K562 (cell line): Measurements from ENCODE around the gene ATP5F1D. TPM values are rescaled to one million over a fixed set of nuclear protein-coding genes. Genes with fewer than 3 reads are reported as not detected.
A peak's percentile ranks its signal among the peaks of the same experiment; 100 is the strongest.

Experiments used
- ATF1 ChIP-seq, 2 experiments: fragments of 450-650 bp in 1 of 2; IDR thresholded peaks; 2 replicates each; pipeline ENCODE4 v1.6.1; 2016; ENCODE audit warnings: missing compliant biosample characterization in 1 of 2, missing genetic modification characterization in 1 of 2
- CAMTA2 ChIP-seq: fragments of 250-450 bp; sonication (Bioruptor Pico); conservative IDR thresholded peaks from 2 replicates; pipeline ENCODE4 v1.5.1; 2022
- DIDO1 ChIP-seq: fragments of 450-650 bp; IDR thresholded peaks from 2 replicates; pipeline ENCODE4 v1.6.1; 2016; ENCODE audit warnings: low read depth, missing biosample characterization, missing genetic modification characterization
- E2F3 ChIP-seq: fragments of 250-450 bp; sonication (Bioruptor Pico); IDR thresholded peaks from 2 replicates; pipeline ENCODE4 v1.4.0; 2020; ENCODE audit warnings: mild to moderate bottlenecking
- FOXK1 ChIP-seq: sonication (generic); formaldehyde crosslinking; IDR thresholded peaks from 2 replicates; pipeline ENCODE4 v1.8.0; 2022; ENCODE audit warnings: missing genetic modification reagents, mild to moderate bottlenecking, borderline replicate concordance
- FOXK2 ChIP-seq, 2 experiments: fragments of 450-650 bp; IDR thresholded peaks in 1 of 2; conservative IDR thresholded peaks in 1 of 2; 2 replicates each; pipeline ENCODE4 v1.6.1; 2016; ENCODE audit warnings: low read depth in 2 of 2, mild to moderate bottlenecking in 1 of 2
- KLF6 ChIP-seq: fragments of 250-450 bp; sonication (Bioruptor Pico); IDR thresholded peaks from 2 replicates; pipeline ENCODE4 v1.4.0; 2020; ENCODE audit warnings: mild to moderate bottlenecking, moderate library complexity, borderline replicate concordance
- OTX1 ChIP-seq: fragments of 450-650 bp; formaldehyde crosslinking; IDR thresholded peaks from 2 replicates; pipeline ENCODE4 v1.4.0; 2022; ENCODE audit warnings: mild to moderate bottlenecking
- SIX5 ChIP-seq, 2 experiments: IDR thresholded peaks; 2 replicates each; pipeline ENCODE4 v1.6.1; 2011; ENCODE audit warnings: low read length in 2 of 2, borderline replicate concordance in 1 of 2, low read depth in 1 of 2, mild to moderate bottlenecking in 1 of 2, moderate library complexity in 1 of 2; ENCODE audit not compliant: insufficient read depth in 1 of 2
- SP2 ChIP-seq: IDR thresholded peaks from 2 replicates; pipeline ENCODE4 v1.6.1; 2011; ENCODE audit warnings: mild to moderate bottlenecking, low read depth, low read length, moderate library complexity; ENCODE audit not compliant: poor library complexity, severe bottlenecking; ENCODE audit errors: extremely low read depth
- TEAD1 ChIP-seq, 2 experiments: fragments of 450-650 bp in 1 of 2; sonication (generic) in 1 of 2; formaldehyde crosslinking; IDR thresholded peaks; 2 replicates each; pipeline versions ENCODE4 v1.4.0 to v1.8.0; 2020 to 2022; ENCODE audit warnings: mild to moderate bottlenecking in 2 of 2, missing genetic modification reagents in 1 of 2
- ZNF75A ChIP-seq: fragments of 450-650 bp; formaldehyde crosslinking; IDR thresholded peaks from 2 replicates; pipeline ENCODE4 v1.4.0; 2020; ENCODE audit warnings: mild to moderate bottlenecking
- polyA plus RNA-seq, 8 experiments: library from polyadenylated mRNA; depleted of rRNA in 4 of 8; stranded (reverse) in 5 of 8; unstranded in 3 of 8; fragments of >200 nt; fragmentation: Nextera tagmentation in 2 of 8; fragmentation: Illumina TruSeq in 1 of 8; extraction: Ambion mirVana in 2 of 8; extraction: Trizol in 1 of 8; gene quantifications; 2 replicates each; pipeline versions ENCODE4 v1.2.1 to v1.2.3, GENCODE V29; 2011 to 2014; ENCODE audit warnings: inconsistent platforms in 1 of 8, missing spikeins in 1 of 8
- total RNA-seq, 7 experiments: library from RNA; depleted of rRNA in 6 of 7; stranded (reverse); fragments of >200 nt in 6 of 7; fragmentation: Illumina TruSeq in 2 of 7; extraction: Trizol in 2 of 7; gene quantifications; 2 replicates each; pipeline versions ENCODE4 v1.2.1 to v1.2.3, GENCODE V29; 2011 to 2021; ENCODE audit warnings: low replicate concordance in 1 of 7
- TF ChIP-seq, protein P1 (sequence below): sonication (generic); formaldehyde crosslinking; IDR thresholded peaks from 2 replicates; pipeline ENCODE4 v1.8.0; 2022; ENCODE audit warnings: missing genetic modification reagents, mild to moderate bottlenecking, borderline replicate concordance
- TF ChIP-seq, protein P2 (sequence below): sonication (generic); formaldehyde crosslinking; IDR thresholded peaks from 2 replicates; pipeline ENCODE4 v1.8.0; 2023; ENCODE audit warnings: mild to moderate bottlenecking, missing genetic modification reagents
- TF ChIP-seq, protein P3 (sequence below), 2 experiments: fragments of 450-650 bp in 1 of 2; sonication (generic) in 1 of 2; formaldehyde crosslinking in 1 of 2; IDR thresholded peaks; 2 replicates each; pipeline versions ENCODE4 v1.7.1 to v1.9.0; 2016 to 2022; ENCODE audit warnings: inconsistent platforms in 1 of 2, mild to moderate bottlenecking in 1 of 2, missing genetic modification reagents in 1 of 2

The ATP5F1D gene
- total and polyA plus RNA-seq, 9 of the 15 experiments (the other 6 are each of a cell fraction or from before 2014, with no cell fraction given) = 3.9 to 409 (median 36.8) TPM

DNA sequence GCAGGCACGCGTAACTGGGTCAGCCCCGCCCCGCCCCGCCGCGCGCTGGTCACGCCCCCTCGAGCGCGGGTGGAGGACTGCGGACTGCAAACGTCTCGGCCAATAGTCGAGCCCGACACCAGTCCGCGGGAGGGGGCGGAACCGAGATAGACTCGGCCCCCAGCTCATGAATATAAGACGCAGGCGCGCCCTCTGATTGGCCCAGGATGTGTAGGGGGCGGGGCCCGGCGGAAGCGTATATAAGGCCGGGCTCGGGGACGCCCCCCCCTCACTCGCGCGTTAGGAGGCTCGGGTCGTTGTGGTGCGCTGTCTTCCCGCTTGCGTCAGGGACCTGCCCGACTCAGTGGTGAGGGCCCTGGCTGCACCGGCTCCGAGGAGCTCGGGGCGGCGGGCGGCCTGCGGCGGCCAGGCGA is 27.5 kb downstream of the ATP5F1D start, which contains the start of gene CIRBP (continued):
- TF ChIP-seq DIDO1 (tag) (no peak), SP2 (peak; percentile 19), ATF1 (CRISPR knock-in tag; IDR thresholded peaks at IDR 0.05) (0 out of 2 replicates have a peak, but pooled peaks have one; percentile 12), ATF1 (tag; IDR thresholded peaks at IDR 0.05) (peak; percentile 41; the same call in 1 of the 2 replicates), OTX1 (no peak), KLF6 (CRISPR knock-in tag) (no peak), FOXK1 (CRISPR knock-in tag) (no peak), FOXK2 (conservative IDR thresholded peaks at IDR 0.05 in 1 of 2, IDR thresholded peaks at IDR 0.05 in 1 of 2; ENCODE audit: low read depth in 2 of 2) (no peak), CAMTA2 (CRISPR knock-in tag) (no peak), ZNF75A (CRISPR knock-in tag) (no peak), TEAD1 (CRISPR knock-in tag; IDR thresholded peaks at IDR 0.05) (no peak; a peak in 1 of 4 replicates), E2F3 (CRISPR knock-in tag) (no peak), SIX5 (IDR thresholded peaks at IDR 0.05; ENCODE audit: borderline replicate concordance in 1 of 2, insufficient read depth in 1 of 2, low read depth in 1 of 2, low read length in 2 of 2) (no peak)
- TF ChIP-seq, protein P1, sequence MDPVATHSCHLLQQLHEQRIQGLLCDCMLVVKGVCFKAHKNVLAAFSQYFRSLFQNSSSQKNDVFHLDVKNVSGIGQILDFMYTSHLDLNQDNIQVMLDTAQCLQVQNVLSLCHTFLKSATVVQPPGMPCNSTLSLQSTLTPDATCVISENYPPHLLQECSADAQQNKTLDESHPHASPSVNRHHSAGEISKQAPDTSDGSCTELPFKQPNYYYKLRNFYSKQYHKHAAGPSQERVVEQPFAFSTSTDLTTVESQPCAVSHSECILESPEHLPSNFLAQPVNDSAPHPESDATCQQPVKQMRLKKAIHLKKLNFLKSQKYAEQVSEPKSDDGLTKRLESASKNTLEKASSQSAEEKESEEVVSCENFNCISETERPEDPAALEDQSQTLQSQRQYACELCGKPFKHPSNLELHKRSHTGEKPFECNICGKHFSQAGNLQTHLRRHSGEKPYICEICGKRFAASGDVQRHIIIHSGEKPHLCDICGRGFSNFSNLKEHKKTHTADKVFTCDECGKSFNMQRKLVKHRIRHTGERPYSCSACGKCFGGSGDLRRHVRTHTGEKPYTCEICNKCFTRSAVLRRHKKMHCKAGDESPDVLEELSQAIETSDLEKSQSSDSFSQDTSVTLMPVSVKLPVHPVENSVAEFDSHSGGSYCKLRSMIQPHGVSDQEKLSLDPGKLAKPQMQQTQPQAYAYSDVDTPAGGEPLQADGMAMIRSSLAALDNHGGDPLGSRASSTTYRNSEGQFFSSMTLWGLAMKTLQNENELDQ (CRISPR knock-in tag) = no peak
- TF ChIP-seq, protein P2, sequence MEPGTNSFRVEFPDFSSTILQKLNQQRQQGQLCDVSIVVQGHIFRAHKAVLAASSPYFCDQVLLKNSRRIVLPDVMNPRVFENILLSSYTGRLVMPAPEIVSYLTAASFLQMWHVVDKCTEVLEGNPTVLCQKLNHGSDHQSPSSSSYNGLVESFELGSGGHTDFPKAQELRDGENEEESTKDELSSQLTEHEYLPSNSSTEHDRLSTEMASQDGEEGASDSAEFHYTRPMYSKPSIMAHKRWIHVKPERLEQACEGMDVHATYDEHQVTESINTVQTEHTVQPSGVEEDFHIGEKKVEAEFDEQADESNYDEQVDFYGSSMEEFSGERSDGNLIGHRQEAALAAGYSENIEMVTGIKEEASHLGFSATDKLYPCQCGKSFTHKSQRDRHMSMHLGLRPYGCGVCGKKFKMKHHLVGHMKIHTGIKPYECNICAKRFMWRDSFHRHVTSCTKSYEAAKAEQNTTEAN (CRISPR knock-in tag) = no peak
- TF ChIP-seq, protein P3, sequence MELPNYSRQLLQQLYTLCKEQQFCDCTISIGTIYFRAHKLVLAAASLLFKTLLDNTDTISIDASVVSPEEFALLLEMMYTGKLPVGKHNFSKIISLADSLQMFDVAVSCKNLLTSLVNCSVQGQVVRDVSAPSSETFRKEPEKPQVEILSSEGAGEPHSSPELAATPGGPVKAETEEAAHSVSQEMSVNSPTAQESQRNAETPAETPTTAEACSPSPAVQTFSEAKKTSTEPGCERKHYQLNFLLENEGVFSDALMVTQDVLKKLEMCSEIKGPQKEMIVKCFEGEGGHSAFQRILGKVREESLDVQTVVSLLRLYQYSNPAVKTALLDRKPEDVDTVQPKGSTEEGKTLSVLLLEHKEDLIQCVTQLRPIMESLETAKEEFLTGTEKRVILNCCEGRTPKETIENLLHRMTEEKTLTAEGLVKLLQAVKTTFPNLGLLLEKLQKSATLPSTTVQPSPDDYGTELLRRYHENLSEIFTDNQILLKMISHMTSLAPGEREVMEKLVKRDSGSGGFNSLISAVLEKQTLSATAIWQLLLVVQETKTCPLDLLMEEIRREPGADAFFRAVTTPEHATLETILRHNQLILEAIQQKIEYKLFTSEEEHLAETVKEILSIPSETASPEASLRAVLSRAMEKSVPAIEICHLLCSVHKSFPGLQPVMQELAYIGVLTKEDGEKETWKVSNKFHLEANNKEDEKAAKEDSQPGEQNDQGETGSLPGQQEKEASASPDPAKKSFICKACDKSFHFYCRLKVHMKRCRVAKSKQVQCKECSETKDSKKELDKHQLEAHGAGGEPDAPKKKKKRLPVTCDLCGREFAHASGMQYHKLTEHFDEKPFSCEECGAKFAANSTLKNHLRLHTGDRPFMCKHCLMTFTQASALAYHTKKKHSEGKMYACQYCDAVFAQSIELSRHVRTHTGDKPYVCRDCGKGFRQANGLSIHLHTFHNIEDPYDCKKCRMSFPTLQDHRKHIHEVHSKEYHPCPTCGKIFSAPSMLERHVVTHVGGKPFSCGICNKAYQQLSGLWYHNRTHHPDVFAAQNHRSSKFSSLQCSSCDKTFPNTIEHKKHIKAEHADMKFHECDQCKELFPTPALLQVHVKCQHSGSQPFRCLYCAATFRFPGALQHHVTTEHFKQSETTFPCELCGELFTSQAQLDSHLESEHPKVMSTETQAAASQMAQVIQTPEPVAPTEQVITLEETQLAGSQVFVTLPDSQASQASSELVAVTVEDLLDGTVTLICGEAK (IDR thresholded peaks at IDR 0.05) = no peak
- TF ChIP-seq, protein P3 (CRISPR knock-in tag; IDR thresholded peaks at IDR 0.05) = no peak
